GM23248 (cell line): Measurements from ENCODE around the gene CCDC89. TPM values are rescaled to one million over a fixed set of nuclear protein-coding genes. Genes with fewer than 3 reads are reported as not detected.

ENCODE experiments used
- DNase-seq: peaks from one replicate; pipeline ENCODE4 v3.0.0-alpha.2; 2015
- H2AFZ ChIP-seq: fragments of 200-600 bp; sonication (generic); 2 replicates; pipeline ENCODE4 v1.6.1; 2016; ENCODE audit warnings: antibody characterized with exemption
- H3F3A ChIP-seq: fragments of 200-600 bp; sonication (generic); 2 replicates; pipeline ENCODE4 v1.6.1; 2016; ENCODE audit warnings: mild to moderate bottlenecking, antibody characterized with exemption, mixed run types; ENCODE audit not compliant: insufficient read depth
- H3K27ac ChIP-seq: fragments of 200-600 bp; sonication (generic); 2 replicates; pipeline ENCODE4 v1.5.1; 2016; ENCODE audit warnings: mild to moderate bottlenecking
- H3K27me3 ChIP-seq: fragments of 200-600 bp; sonication (generic); replicated peaks from 2 replicates; pipeline ENCODE4 v1.6.1; 2016; ENCODE audit warnings: mild to moderate bottlenecking; ENCODE audit not compliant: insufficient read depth
- H3K36me3 ChIP-seq: fragments of 200-600 bp; sonication (generic); 2 replicates; pipeline ENCODE4 v1.6.1; 2016; ENCODE audit warnings: low read depth, mild to moderate bottlenecking
- H3K4me1 ChIP-seq: fragments of 200-600 bp; sonication (generic); 2 replicates; pipeline ENCODE4 v1.6.1; 2016; ENCODE audit warnings: mild to moderate bottlenecking; ENCODE audit not compliant: insufficient read depth
- H3K4me2 ChIP-seq: fragments of 200-600 bp; sonication (generic); one replicate; pipeline ENCODE4 v1.6.1; 2016; ENCODE audit warnings: mild to moderate bottlenecking; ENCODE audit not compliant: unreplicated experiment
- H3K4me3 ChIP-seq: fragments of 200-600 bp; sonication (generic); 2 replicates; pipeline ENCODE4 v1.5.1; 2016; ENCODE audit warnings: mild to moderate bottlenecking
- H3K79me2 ChIP-seq: fragments of 200-600 bp; sonication (generic); 2 replicates; pipeline ENCODE4 v1.6.1; 2016; ENCODE audit warnings: mild to moderate bottlenecking; ENCODE audit not compliant: insufficient read depth
- H3K9ac ChIP-seq: fragments of 200-600 bp; sonication (generic); 2 replicates; pipeline ENCODE4 v1.6.1; 2016; ENCODE audit warnings: mild to moderate bottlenecking
- H3K9me2 ChIP-seq: fragments of 200-600 bp; sonication (generic); 2 replicates; pipeline ENCODE4 v1.6.1; 2016; ENCODE audit warnings: mixed run types, mild to moderate bottlenecking, moderate library complexity; ENCODE audit not compliant: insufficient read depth
- H3K9me3 ChIP-seq: fragments of 200-600 bp; sonication (generic); one replicate; pipeline ENCODE4 v1.6.1; 2017; ENCODE audit warnings: low read depth
- H4K20me1 ChIP-seq: fragments of 200-600 bp; sonication (generic); 2 replicates; pipeline ENCODE4 v1.6.0; 2016; ENCODE audit not compliant: insufficient read depth
- EZH2 ChIP-seq: fragments of 200-600 bp; sonication (generic); IDR thresholded peaks from 2 replicates; pipeline ENCODE4 v1.6.1; 2018; ENCODE audit warnings: antibody characterized with exemption, mild to moderate bottlenecking; ENCODE audit not compliant: insufficient read depth, poor library complexity, severe bottlenecking
- EZH2phosphoT487 ChIP-seq: fragments of 200-600 bp; sonication (generic); IDR thresholded peaks from 2 replicates; pipeline ENCODE4 v1.6.1; 2018; ENCODE audit warnings: antibody characterized with exemption, moderate library complexity, mild to moderate bottlenecking, low read depth; ENCODE audit not compliant: insufficient read depth
- WGBS, 2 experiments: methylation state at CpG; one replicate each; pipeline ENCODE4 v1.1.6; 2015 to 2017; ENCODE audit warnings: low lambda C conversion rate in 2 of 2, low coverage in 1 of 2; ENCODE audit errors: missing lambda C conversion rate in 2 of 2; 5-methylcytosine and 5-hydroxymethylcytosine counted together
- in situ Hi-C: fragments of 300-500 bp; cut with MboI; formaldehyde crosslinking; loops from 2 replicates; pipeline ENCODE4 v1.15.0; 2020
- polyA plus RNA-seq: library from polyadenylated mRNA; unstranded; fragments of >200 nt; fragmentation: Nextera tagmentation; extraction: Ambion mirVana; gene quantifications from 2 replicates; pipeline ENCODE4 v1.2.1, GENCODE V29; 2016
- total RNA-seq: library from RNA; depleted of rRNA; stranded (reverse); fragments of >200 nt; shearing (Covaris generic); gene quantifications from 2 replicates; pipeline ENCODE4 v1.2.3, GENCODE V29; 2014; rRNA removed

CCDC89 gene
- total and polyA plus RNA-seq, 2 experiments from 2014 or later = 2.8 to 4.6 TPM

DNA sequence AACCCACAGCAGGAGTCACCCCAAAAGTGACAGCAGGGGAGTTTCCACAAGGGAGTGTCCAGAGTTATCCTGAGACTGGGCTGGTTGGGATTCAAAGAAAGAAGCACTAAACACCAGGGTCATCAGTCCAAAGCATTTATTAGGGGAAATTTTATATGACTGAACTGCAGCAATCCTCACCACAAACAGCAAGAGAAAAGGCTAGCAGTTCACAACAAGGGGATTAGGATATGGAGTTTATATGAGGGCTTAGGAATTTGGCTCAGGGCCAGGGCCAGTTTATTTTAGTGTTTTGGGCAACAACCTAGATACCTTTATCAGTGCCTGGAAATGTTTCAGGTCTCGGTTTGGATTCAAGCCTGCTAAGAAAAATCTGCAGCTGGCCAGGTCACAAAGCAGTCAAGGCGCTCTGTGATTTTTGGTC lies 42.8 kb downstream of the CCDC89 start:
- 90 to 95% methylated on average over 2 of the region's 2 CpGs for WGBS, 2 experiments
- Histone ChIP-seq H3K9me2 (no peaks in the 10 kb centered on the region), H3K27ac (no peak overlapping the region), H3F3A (peaks cover 9% of the 10 kb centered on the region; the same call in 1 of the 2 replicates), H3K4me1 (peaks cover 6% of the 10 kb centered on the region; the same call in 1 of the 2 replicates), H3K79me2 (peaks cover 8% of the 10 kb centered on the region), H3K4me2 (no peak overlapping the region), H3K9ac (no peak overlapping the region), H3K4me3 (no peak overlapping the region), H3K27me3 (no peaks in the 10 kb centered on the region), H3K36me3 (no peaks in the 10 kb centered on the region), H2AFZ (no peak overlapping the region), H3K9me3 (no peaks in the 10 kb centered on the region), H4K20me1 (no peaks in the 10 kb centered on the region)
- in situ Hi-C loops = no loop called here
- DNase-seq = no peak
- no peak for TF ChIP-seq EZH2phosphoT487

DNA sequence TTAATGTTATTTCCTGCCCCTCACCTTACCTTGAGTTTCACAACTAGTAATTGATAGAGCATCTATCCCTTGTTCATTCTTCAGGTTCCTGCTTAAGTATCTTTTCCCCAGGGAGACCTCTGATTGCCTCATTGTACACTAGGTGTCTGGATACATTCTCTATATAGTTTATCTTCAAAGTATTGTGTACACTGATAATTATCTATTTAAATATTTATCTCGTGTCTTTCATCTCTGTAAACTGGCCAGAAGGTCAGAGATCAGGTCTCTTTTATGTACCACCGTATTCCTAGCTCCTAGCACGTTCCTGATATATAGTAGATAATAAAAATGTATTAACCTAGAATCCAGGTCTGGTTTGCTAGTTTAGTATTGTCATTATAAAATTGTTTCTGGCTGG lies 51.2 kb downstream of the CCDC89 start:
- no peaks in the 10 kb centered on the region for H3F3A ChIP-seq
- H3K4me1 ChIP-seq = no peaks in the 10 kb centered on the region
- DNase-seq = no peak
- no peaks in the 10 kb centered on the region for H3K27me3 ChIP-seq
- in situ Hi-C loops = no loop called here
- no peak overlapping the region for H3K4me3 ChIP-seq
- WGBS, 2 experiments = 79 to 83% methylated on average over 3 of the region's 3 CpGs
- no peaks in the 10 kb centered on the region for H3K9me3 ChIP-seq
- H3K4me2 ChIP-seq = no peak overlapping the region
- H3K9ac ChIP-seq = no peak overlapping the region
- no peak overlapping the region for H2AFZ ChIP-seq
- no peaks in the 10 kb centered on the region for H3K9me2 ChIP-seq
- TF ChIP-seq EZH2phosphoT487 (no peak), EZH2 (no peak)
- peaks cover 31% of the 10 kb centered on the region for H3K79me2 ChIP-seq
- H3K27ac ChIP-seq = no peak overlapping the region
- no peaks in the 10 kb centered on the region for H4K20me1 ChIP-seq
- H3K36me3 ChIP-seq = peaks cover 24% of the 10 kb centered on the region

Other genes starting within 250 kb of the CCDC89 start
- 1.7 and 9.0 TPM in 2 replicates for gene DLG2, start 58.9 kb downstream of the CCDC89 start, total RNA-seq
- 1.1 and 1.2 TPM in 2 replicates for gene DLG2, start 58.9 kb downstream of the CCDC89 start, polyA plus RNA-seq
- 52.2 and 60.1 TPM in 2 replicates for gene TMEM126B, start 57.6 kb downstream of the CCDC89 start, total RNA-seq
- gene TMEM126B, start 57.6 kb downstream of the CCDC89 start, polyA plus RNA-seq = 53.6 and 54.9 TPM in 2 replicates
- gene TMEM126A, start 38.2 kb downstream of the CCDC89 start, total RNA-seq = 21.5 and 22.9 TPM in 2 replicates
- 64.0 and 69.8 TPM in 2 replicates for gene TMEM126A, start 38.2 kb downstream of the CCDC89 start, polyA plus RNA-seq
- 27.6 and 43.8 TPM in 2 replicates for gene CREBZF, start 21.1 kb downstream of the CCDC89 start, total RNA-seq
- 10.8 and 15.0 TPM in 2 replicates for gene CREBZF, start 21.1 kb downstream of the CCDC89 start, polyA plus RNA-seq
- 3.3 and 5.3 TPM in 2 replicates for gene SYTL2, start 124.9 kb upstream of the CCDC89 start, total RNA-seq
- 3.5 TPM in 2 replicates for gene SYTL2, start 124.9 kb upstream of the CCDC89 start, polyA plus RNA-seq
- gene CCDC83, start 169.2 kb upstream of the CCDC89 start, total RNA-seq = not detected in 2 replicates
- gene CCDC83, start 169.2 kb upstream of the CCDC89 start, polyA plus RNA-seq = not detected in 2 replicates